ENCODE results near the gene MEX3D. TPM values are rescaled to one million over a fixed set of nuclear protein-coding genes. Genes with fewer than 3 reads are reported as not detected.

The MEX3D gene
- polyA plus RNA-seq, 4 donors = 21.8 to 33.4 (median 31.2) TPM

GRCh38 chr19:1575323-1576241 lies 7.5 kb upstream of the MEX3D start:
- no peak for DNase-seq (ENCODE audit: low read depth in 4 of 4, low spot score in 3 of 4)

- DNase-seq (ENCODE audit: low read depth in 4 of 4, low spot score in 3 of 4) = no peak
Measured at GRCh38 chr19:1574354-1575136, 6.4 kb upstream of the MEX3D start.

- DNase-seq (ENCODE audit: low read depth in 4 of 4, low spot score in 3 of 4) = no peak
Measured at GRCh38 chr19:1572795-1573194, 4.7 kb upstream of the MEX3D start.

GRCh38 chr19:1571358-1571757 lies 3.2 kb upstream of the MEX3D start:
- no peak for DNase-seq (ENCODE audit: low read depth in 4 of 4, low spot score in 3 of 4)

GRCh38 chr19:1570836-1571235 lies 2.7 kb upstream of the MEX3D start:
- DNase-seq (ENCODE audit: low read depth in 4 of 4, low spot score in 3 of 4) = no peak

- DNase-seq (ENCODE audit: low read depth in 4 of 4, low spot score in 3 of 4) = no peak
Measured at GRCh38 chr19:1569997-1570396, 1.9 kb upstream of the MEX3D start.

- no peak for DNase-seq (ENCODE audit: low read depth in 4 of 4, low spot score in 3 of 4)
Measured at GRCh38 chr19:1567848-1568227, 287 bp downstream of the MEX3D start.

- no peak for DNase-seq (ENCODE audit: low read depth in 4 of 4, low spot score in 3 of 4)
Measured at GRCh38 chr19:1567116-1567847, 843 bp downstream of the MEX3D start.

GRCh38 chr19:1566392-1567115 lies 1.6 kb downstream of the MEX3D start:
- peak; percentile 62 to 74 (median 66) for DNase-seq (ENCODE audit: low read depth in 4 of 4, low spot score in 3 of 4)

- DNase-seq (ENCODE audit: low read depth in 4 of 4, low spot score in 3 of 4) = no peak
Measured at GRCh38 chr19:1563251-1563650, 4.9 kb downstream of the MEX3D start.

GRCh38 chr19:1561236-1561842 lies 6.8 kb downstream of the MEX3D start:
- no peak for DNase-seq (ENCODE audit: low read depth in 4 of 4, low spot score in 3 of 4)

- DNase-seq (ENCODE audit: low read depth in 4 of 4, low spot score in 3 of 4) = no peak
Measured at GRCh38 chr19:1560286-1560882, 7.7 kb downstream of the MEX3D start.

- DNase-seq (ENCODE audit: low read depth in 4 of 4, low spot score in 3 of 4) = no peak
Measured at GRCh38 chr19:1558552-1558951, 9.6 kb downstream of the MEX3D start.

- DNase-seq (ENCODE audit: low read depth in 4 of 4, low spot score in 3 of 4) = no peak
Measured at GRCh38 chr19:1556390-1557070, 11.6 kb downstream of the MEX3D start.

GRCh38 chr19:1555487-1556389 lies 12.4 kb downstream of the MEX3D start:
- no peak for DNase-seq (ENCODE audit: low read depth in 4 of 4, low spot score in 3 of 4)

GRCh38 chr19:1554968-1555367 lies 13.2 kb downstream of the MEX3D start:
- no peak for DNase-seq (ENCODE audit: low read depth in 4 of 4, low spot score in 3 of 4)

GRCh38 chr19:1553415-1553814 lies 14.7 kb downstream of the MEX3D start:
- DNase-seq (ENCODE audit: low read depth in 4 of 4, low spot score in 3 of 4) = no peak

Data from left renal pelvis (tissue), 4 donors.